HG02798 (cell line): ENCODE data around the gene KREMEN2.
A peak's percentile ranks its signal among the peaks of the same experiment; 100 is the strongest.

ENCODE experiments used
- ATAC-seq: cut with Tn5 transposase; IDR thresholded peaks from one replicate; pipeline ENCODE4 v1.9.1; 2021; ENCODE audit warnings: mild to moderate bottlenecking; ENCODE audit not compliant: unreplicated experiment, poor library complexity

KREMEN2 gene

GRCh38 chr16:2999929-3000328 is 35.9 kb downstream of the KREMEN2 start:
- ATAC-seq = no peak

- ATAC-seq = no peak
Measured at GRCh38 chr16:3000540-3000939, 36.5 kb downstream of the KREMEN2 start.

GRCh38 chr16:3001316-3001715 is 37.2 kb downstream of the KREMEN2 start:
- ATAC-seq = no peak

DNA sequence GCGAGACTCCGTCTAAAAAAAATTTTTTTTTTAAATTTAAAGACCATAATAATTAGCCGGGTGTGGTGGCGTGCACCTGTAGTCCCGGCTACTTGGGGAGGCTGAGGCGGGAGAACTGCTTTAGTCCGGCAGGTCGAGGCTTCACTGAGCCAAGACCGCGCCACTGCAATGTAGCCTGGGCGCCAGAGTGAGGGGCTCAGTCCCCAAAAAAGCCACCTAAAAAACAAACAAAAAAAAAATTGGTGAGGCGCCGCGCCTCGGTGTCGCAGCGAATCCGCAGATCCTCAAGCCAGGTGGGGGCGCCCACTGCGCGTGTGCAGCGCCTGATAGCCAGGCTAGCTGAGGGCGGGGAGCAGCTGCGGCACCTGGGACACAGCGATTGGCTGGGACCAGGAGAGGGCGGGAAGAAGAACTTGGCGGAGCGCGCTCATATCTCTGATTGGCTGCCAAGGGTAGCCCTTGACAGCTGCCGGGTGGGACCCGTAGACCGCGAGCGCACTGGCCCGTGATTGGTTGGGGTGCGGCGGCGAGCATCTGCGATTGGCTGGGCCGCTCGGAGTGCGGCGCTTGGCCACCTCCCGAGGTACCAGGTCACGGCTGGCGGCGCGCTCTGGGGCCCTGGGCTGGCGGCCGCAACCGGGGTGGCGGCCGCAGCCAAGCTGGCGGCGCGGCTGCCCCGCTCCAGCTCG is 39.7 kb downstream of the KREMEN2 start:
- ATAC-seq = peak; percentile 98

DNA sequence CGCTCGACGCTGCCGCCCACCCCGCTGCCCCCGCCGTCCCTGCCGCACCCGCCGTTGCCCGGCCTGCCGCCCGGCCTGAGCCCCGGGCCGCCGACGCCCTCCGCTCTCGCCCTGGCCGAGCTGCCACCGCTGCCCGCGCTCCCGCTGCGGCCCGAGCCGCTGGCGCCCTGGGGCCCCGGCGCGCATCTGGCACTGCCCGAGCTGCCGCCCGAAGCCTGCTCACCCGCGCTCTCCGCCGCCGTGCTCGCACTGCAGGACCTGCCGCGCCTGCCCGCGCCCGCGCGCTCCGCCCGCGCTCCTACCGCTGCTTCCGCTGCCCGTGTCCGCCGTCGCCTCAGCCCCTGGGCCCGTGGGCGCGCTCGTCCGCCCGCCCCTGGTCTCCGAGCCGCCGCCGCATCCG is 40.2 kb downstream of the KREMEN2 start:
- no peak for ATAC-seq

DNA sequence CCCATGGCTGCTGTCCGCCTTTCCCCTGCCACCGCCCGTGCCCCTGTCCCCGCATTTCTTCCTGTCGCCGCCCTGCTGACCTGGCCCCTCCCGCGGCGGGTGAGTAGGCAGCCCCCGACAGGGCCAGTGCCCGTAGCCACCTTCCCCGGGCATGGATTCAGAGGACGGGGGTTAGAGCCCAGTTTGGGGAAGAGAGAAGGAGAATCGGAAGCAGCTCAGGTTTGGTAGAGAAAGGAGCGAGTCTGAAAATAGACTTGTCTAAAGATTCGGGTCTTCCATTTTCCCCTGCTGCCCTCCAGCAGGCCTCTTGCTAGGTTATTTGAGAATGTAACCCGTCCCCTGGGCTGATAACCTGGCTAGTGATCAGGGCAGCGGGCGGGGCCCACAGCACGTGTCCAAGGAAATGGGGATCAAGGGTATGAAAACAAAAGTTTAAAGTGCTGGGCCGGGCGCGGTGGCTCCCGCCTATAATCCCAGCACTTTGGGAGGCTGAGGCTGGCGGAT is 40.8 kb downstream of the KREMEN2 start:
- no peak for ATAC-seq

DNA sequence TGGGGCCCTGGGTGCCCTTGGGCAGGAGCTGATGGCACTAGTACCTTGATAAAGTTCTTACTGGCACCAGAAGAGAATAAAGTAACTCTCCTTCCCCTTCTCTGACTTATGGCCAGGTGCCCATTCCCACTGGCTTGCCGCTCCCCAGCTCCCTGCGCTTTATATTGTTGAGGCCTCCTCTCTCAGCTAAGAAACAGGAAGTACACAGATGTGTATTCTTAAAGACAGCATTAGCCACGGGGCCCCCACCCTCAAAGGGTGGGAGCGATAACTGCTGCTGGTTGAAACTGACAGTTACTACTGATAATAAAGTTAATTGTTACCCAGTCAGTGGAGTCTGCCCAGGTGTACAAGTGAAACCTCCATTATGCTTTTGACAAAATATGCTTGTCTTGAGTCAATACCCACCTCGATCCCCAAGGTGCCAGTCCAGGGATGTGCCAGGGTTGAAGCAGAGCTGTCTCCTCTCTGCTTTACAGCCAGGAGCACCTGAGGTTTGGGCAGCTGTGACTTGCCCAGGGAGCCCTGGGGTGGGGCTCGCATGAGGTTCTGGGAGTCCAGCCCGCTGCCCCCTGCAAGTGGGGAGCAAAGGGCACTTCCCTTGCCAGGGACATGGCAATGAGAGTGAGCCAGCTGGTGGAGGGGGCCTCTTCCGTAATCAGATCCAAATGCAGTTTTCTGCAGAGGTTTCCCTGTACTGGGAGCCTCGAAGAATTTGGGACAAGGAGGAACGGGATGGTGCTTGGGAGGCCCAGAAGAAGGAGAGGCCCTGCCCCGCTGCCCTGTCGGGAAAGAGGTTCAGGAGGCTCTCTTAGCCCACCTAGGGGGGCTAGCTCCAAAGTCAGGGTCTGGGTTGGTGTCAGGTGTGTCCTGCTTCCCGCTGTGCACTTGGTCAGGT is 43.2 kb downstream of the KREMEN2 start:
- ATAC-seq = no peak

- ATAC-seq = no peak
Measured at GRCh38 chr16:3007957-3008689, 44.0 kb downstream of the KREMEN2 start.

GRCh38 chr16:3008690-3009037 is 44.6 kb downstream of the KREMEN2 start:
- no peak for ATAC-seq

DNA sequence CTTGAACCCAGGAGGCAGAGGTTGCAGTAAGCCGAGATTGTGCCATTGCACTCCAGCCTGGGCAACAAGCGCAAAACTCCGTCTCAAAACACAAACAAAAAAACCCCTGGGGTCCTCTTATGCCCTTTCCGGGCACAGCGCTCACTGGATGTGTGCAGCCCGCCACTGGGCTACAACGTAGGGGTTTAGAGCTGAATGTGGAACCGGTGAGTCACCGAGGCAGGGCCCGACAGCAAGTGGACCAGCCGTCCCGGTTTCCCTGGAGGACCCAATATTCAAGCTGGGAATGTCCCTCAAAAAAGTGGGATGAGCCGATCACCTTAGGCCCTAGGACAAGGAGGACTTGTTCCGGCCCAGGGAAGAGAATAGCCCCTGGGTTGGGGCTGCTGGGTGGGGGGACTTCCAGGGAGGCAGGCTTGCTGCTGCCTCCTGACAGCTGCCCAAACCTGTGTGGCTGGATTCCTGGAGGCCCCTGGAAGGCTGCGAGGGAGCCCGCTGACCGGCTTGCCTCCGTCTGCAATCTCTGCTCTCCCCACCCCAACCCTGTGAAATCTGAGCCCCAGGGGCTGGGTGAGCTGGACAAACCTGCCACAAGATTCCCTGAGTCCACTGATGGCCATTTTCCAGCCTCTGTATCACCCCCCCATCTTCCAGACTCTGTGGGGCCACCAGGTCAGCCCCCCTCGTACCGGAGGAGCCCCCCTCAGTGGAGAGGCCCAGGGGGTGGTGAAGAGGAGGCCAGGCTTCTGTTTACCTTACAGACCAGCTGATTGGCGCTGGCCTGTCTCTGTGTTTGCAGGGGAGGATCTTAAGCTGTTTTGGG is 45.7 kb downstream of the KREMEN2 start:
- ATAC-seq = no peak

DNA sequence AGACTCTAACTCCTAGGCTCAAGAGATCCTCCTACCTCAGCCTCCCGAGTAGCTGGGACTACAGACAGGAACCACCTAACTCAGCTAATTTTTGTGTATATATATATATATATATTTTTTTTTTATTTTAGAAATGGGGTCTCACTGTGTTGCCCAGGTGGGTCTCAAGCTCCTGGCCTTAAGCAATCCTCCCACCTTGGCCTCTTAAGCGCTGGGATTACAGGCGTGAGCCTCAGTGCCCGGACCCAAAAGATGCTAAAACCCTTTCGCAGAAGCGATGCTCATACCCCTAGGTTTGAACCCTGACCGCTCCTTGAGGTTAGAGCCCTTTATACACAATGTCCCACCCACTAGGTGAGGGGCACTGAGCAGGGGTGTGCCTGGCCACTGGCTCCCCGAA is 46.4 kb downstream of the KREMEN2 start:
- ATAC-seq = no peak

DNA sequence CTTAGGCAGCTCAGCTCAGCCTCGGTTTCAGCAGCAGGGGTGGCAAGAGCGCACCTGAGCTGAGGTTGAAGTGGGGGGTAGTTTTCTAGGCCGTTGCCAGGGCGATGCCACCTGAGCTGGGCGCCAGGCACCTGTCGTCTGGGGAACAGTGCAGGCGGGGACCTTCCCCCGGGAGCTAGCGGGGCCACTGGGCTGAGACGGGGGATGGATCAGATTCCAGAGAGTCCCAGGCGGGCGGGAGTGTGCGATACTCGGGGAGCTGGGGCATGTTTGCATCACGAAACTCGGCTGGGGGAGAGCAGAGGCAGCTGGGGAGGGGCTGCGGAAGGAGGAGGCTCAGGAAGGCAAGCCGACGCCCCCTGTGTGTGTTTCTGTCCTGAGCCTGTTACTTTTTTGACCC is 48.2 kb downstream of the KREMEN2 start:
- ATAC-seq = no peak

DNA sequence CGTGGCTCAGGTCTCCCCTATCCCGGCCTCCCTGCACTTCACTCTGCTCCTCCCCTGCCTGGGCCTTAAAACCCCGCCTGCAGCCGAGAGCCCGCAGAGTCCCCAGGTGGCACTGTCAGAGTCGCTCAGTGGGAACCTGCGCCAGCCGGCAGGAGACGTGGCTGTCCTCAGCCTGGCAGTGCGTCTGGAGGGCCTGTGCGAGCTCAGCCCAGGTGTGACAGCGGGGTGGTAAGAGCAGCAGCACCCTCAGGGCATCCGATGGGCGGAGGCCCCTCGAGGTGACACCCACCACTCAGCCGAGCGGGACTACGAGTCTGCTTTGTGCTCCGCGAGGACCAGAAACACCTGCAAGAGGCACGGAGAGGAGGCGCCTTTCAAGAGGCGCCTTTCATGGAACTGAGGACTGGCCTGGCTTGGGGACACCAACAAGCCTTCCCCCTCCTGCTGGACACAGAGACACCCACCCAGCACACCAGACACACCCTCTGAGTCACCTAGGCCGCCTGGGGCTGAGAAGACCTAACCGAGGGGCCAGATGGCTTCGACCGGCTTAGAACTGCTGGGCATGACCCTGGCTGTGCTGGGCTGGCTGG is 48.8 kb downstream of the KREMEN2 start, which contains the start of gene CLDN9:
Gene CLDN9, plus strand, starts transcription at position 96 of the 593 bp plus-strand sequence. Its CDS starts 440 bp downstream, at position 536.
- ATAC-seq = no peak

GRCh38 chr16:3013491-3013951 is 49.4 kb downstream of the KREMEN2 start:
- no peak for ATAC-seq

DNA sequence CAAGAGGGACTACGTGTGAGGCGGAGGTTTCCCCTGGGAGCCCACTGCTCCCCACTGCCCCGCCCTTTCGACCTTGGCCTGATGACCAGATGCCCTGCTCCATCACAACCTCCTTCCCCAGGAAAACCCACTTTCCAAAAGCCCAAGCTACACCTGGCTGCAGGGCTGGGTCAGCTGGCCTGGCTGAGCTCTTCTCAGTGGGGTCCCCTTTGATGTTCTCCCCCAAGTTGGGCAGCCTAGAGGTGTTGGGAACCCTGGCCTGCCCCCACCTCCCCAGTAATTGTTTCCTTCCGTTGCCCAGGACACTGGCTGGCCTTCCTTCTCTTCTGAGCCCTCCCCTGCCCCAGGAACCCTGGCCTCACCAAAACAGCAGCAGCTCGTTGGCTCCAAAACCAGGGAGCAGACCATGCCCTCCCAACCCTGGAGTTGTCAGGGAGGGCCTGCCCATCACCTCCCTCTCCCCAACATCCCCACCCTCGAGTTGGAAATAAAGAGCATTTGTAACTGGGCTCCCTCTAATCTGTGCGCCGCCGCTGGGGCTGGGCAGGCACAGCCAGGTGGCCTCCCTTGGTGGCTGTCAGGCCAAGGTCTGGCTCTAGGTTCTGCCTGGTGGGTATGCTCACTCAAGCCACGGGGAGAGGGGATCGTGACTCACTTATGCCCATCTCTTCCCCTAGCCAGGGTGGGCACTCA is 50.1 kb downstream of the KREMEN2 start:
- ATAC-seq = no peak

GRCh38 chr16:3014971-3015370 is 50.9 kb downstream of the KREMEN2 start:
- ATAC-seq = no peak

- ATAC-seq = no peak
Measured at GRCh38 chr16:3015865-3016521, 51.9 kb downstream of the KREMEN2 start.

GRCh38 chr16:3017344-3017743 is 53.3 kb downstream of the KREMEN2 start:
- ATAC-seq = no peak
